ENCODE measurements around the gene UBL3.

UBL3 gene, protein sequence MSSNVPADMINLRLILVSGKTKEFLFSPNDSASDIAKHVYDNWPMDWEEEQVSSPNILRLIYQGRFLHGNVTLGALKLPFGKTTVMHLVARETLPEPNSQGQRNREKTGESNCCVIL

DNA sequence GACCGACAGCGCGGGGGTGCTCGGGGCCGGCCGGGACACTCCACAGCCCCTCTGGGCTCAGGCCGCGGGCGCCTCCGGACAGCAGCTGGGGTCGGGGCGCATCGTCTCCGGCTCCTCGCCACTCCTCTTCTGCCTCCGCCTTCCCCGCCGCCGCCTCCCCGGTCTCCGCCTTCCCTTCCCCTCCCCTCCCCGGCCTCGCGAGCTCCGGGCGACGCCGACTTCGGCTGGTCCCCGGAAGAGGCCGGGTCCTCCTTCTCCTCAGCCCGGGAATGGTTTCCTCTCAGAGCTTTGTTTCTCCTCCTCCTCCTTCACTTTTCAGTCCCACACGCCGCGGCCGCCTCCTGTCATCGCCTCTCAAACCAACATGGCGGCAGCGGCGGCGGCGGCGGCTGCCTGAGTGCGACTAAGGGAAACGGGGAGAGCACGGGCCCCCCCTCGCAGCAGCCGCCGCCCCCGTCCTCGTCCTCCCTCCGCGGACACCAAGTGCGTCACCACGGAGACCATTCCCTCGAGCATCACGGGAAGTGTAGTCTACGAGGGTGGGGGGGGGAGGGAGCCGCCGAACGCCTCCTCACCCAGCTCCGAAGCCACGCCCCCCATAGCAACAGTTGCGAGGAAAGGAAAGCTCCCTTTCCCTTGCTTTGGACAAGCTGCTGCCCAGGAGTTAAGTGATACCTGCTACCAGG lies at the start of gene UBL3:
UBL3 (minus strand) TSS at position 405 of the 686 bp plus-strand sequence. CDS start 1,079 bp downstream, outside the sequence.
- DNase-seq (ENCODE audit: low spot score), result peak; percentile 93

DNA sequence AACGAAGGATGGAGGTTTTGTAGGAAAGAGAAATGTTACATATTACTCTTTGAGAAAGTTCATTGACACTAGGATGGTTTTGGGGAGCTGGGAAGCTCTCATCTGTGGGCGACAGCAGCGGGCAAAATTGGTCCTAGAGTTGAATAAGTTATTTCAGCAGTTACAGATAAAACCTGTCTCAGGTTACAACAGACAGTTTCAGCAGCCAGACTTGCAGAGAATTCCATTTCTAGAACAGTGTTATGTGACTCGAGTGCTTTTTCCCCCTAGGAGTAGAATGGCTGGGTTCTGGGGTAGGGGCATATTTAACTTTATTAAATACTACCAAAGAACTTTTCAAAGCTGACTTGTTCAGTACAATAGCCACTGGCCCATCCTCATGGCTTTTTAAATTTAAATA lies 46.7 kb upstream of the UBL3 start:
- DNase-seq (ENCODE audit: low spot score), result no peak

DNA sequence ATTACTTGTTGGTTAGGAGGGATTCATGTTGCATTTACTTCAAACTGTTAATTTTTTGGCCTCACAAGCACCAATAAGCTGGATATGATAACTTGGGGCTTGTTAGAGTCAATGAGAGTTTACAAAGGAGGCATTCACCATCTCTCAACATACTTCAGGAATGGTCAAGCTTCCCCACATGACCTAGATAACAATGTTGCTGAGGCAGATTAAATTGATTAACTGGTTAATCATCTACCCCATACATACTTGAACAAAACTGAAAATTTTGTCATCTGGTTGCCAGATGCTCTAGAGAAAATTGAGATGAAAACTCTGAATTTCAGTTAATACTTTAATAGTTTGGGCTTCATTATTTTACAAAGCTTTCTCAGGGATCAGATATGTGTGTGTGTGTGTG lies 43.0 kb upstream of the UBL3 start:
- no peak for DNase-seq (ENCODE audit: low spot score)

DNA sequence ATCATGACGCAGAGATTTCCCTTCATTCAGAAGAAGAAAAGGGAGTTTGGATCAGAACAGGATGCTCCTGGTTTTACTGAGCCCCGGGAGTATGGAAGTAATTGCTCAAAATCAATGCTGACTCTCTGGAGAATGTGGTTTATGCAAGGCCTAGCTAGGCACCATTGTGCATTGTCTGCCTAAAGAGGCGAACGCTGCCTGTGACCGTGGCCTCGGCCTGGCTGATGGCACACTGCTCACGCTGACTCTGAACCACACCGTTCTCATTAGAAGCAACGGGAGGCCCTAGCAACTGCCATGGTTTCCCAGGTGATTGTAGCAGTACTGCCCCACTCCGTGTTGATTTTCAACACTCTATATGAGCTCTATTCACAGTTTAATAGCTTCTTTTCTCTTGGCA lies 41.7 kb upstream of the UBL3 start:
- no peak for DNase-seq (ENCODE audit: low spot score)

DNA sequence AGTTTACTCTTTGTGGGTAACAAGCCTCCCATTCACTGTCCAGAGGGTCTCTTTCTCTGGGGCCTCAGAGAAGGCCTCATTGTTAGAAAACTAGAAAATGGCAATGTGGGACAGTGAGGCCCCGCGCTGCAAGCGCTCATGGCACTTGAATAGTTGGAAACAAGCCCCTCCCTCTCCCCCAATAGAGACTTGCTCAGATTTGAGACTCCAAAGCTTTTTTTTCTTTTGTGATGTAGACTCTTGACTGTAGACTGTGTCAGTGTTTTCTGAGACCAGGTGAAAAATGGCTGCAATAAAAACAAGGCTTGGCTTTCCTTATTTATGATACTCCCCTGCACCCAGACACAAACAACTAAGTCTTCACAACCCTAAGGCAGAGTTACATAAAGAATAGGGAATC lies 38.7 kb upstream of the UBL3 start:
- DNase-seq (ENCODE audit: low spot score), result no peak

DNA sequence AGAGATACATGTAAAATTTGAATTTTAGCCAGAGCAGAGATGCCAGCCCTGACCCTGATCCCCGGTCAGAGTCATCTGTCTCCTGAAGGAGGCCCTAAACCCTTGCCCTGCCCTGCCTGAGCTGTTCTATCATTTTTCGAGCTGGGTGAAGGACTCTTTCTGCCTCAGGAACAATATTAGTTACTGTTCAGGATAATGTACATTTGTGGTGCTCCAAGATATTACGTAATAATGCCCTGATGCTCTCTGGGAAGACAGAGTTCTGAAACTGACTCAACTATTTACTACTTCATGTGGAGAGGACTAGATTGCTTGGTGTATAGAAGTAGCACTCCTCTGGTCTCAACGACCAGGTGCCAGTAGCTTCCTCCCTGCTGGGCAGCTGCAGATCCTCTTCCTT lies 37.9 kb upstream of the UBL3 start:
- no peak for DNase-seq (ENCODE audit: low spot score)

DNA sequence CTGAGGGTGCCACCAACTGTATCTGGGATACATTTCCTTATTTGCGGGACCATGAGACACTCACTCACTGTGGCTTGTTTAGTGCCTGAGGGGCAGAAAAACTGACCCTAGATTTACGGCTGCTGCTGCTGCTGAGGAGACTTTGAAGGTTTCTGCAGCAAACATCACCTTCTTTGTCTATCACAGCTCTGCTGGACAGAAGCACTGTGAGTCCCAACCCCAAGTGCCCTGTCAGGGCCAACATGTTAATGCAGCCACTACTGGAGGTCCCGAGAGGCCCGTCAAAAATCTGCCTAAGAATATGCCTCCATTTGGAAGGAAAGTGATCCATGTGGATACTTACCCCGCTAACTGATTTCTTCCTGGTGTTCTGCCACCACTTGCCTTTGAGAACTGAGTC lies 37.3 kb upstream of the UBL3 start:
- no peak for DNase-seq (ENCODE audit: low spot score)

DNA sequence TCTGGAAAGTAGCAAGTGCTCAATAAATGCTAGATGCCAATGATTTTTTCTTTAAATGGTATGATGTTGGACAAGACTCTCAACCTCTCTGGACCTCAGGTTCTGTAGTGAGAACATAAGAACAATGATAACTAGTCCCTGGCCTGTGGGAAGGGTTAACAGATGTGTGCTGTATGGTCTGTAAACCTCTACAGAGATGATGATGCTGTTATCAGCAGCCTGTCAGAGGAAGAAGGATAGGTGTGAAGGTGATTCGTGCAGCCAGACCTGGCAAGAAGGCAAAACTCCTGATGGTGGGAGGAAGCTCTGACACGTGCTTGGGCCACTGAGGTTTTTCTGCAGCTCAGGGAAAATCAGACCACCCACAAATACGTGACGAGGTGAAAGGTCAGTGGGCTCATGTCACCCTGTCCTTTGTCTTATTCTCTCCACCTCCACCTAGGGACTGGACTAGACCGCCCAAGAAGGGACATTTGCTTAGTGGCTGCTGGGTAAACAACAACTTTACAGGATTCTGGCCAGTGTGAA lies 36.7 kb upstream of the UBL3 start:
- no peak for DNase-seq (ENCODE audit: low spot score)

DNA sequence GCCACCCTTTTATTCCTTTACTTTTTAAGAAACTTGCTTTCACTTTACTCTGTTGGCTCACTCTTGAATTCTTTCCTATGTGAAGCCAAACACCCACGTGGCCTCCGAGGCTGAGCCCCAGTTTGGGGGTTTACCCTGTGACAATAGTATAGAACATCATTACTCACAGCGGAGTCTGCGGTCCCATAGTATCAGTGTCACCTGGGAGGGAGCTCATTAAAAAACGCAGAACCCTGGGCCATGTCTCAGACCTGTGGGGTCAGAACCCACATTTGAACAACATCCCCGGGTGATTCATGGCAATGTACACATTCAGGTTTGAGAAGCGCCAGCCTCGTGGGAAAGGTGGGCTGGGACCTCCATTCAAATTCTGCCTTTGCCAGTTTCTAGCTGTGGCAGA lies 36.0 kb upstream of the UBL3 start:
- DNase-seq (ENCODE audit: low spot score), result peak; percentile 4

DNA sequence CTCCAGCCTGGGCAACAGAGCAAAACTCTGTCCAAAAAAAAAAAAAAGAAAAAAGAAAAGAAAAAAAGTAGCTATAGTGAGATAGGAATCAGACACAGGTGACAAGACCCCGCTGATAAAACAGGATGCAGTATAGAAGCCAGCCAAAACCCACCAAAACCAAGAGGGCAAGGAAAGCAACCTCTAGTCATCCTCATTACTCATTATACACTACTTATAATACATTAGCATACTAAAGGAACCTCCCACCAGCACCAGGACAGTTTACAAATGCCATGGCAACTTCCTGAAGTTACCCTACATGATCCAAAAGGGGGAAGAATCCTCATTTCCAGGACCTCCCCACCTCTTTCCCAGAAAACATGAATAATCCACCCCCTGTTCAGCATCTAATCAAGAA lies 35.6 kb upstream of the UBL3 start:
- DNase-seq (ENCODE audit: low spot score), result no peak

DNA sequence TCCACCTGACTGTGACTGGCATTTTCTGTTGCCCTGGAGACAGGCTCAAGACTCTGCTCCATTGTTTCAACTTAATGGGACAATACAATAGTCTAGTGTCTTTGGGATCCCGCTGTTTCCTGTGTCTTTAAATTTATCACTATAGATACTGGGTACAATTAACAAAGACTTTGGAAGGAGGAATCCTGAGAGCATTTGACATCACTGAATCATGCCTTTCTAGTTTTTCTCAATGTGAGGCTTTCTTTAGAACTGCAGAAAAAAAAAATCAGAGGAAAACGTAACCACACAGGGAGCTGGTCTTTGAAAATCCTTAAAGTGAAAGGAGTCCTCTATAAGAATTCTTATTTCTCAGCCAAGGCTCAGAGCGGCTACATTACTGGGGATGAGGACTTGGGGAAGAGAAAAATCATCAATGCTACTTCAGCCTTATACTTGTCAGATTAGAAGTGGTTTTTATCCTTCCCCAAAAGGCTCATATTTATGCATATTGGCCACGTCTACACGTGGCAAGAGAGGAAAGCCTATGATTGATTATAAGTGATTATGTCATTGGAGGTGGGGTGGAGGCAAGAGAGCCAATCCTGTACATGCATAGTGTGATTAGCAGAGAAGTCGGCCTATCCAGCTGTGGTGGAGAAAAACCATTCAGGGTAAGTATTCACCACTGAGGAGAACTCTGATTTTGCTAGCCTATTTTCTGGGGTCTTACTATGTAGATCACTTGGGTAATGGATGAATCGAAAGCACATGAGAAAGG lies 34.4 kb upstream of the UBL3 start:
- DNase-seq (ENCODE audit: low spot score), result no peak

DNA sequence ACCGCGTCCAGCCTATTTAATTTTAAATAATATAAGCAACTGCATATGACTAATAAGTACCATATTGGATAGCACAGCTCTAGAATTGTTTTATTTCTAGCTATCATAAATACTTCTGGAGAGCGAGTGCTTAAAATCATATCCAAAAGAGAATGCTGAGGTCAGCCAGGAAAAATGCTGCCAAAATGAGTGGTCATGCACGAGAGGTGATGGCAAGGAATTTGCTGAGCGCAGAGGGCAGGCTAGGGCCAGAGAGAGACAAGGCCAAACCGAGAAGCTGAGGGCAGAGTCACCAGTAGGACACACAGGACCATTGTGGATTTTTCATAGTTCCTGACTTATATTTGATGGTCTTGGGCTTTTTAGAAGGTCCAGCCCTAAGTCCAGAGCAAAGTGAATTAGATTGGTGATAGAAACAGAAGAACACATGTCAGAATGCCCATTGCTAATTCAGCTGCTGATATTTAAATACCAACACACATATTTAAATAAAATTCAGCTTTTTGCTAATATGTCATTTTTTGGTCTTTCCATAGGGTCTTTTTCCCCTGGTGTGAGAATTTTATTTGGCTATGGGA lies 33.6 kb upstream of the UBL3 start:
- DNase-seq (ENCODE audit: low spot score), result no peak

DNA sequence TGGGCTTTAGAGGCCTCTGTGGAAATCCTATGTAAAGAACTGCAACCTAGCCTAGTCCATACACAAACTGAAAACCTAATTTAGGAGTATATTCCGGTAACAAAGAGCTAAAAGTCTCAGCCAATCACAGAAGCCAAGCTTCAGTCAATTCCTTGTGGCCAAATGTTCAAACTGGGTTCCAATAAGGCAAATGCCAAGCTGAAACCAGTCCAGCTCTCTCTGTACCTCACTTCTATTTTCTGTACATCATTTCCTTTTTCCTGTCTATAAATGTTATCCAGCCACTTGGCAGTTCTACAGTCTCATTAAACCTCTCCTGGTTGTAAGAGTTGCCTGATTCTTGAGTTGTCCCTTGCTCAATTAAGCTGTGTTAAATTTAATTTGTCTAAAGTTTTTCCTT lies 31.7 kb upstream of the UBL3 start:
- no peak for DNase-seq (ENCODE audit: low spot score)

DNA sequence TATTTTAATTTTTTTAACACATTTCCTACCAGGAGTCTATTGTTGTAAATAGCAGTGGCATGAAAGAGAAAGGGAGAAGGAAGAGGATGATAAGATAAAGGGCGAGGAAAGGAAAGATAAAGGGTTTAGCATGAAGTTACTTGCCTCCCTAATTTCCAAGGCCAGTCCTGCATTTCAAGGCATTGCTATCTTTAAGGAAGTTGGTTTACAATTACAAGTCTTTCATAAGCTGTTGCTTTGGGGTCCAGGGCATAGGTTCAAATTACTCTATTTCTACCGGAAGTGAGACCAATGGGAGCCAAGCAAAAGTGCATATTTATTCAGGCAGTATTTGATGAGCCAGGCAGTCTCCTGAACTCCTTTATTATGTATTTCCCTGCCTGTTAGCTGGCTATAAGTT lies 27.7 kb upstream of the UBL3 start:
- DNase-seq (ENCODE audit: low spot score), result no peak

DNA sequence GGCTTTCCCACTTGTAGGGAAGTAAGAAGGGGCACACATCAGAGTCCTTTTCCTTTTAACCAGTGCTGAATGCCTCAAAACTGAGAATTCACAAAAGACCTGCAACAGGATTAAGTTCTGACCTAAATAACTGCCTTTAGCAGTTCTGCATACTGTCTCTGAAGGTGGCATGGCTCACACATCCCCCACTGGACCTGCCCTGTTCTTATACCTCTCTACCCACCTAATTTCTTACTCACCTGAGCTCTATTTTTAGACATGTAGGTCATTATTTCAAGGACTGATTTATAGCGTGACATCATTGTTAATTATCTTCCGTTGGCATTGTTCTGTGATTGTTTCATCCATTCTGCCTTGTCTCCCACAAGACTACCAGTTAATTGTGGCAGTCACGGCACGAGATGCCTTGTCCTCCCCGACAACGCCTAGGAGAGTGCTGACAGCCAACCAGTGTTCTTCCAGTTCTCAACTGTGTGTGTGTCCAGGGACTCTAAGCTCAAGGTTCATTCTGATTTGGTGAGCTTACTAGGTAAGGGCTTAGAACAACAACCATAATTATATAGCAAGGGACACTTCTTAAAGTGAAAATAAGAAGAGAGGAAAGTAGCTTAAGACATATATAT lies 27.1 kb upstream of the UBL3 start:
- DNase-seq (ENCODE audit: low spot score), result no peak

DNA sequence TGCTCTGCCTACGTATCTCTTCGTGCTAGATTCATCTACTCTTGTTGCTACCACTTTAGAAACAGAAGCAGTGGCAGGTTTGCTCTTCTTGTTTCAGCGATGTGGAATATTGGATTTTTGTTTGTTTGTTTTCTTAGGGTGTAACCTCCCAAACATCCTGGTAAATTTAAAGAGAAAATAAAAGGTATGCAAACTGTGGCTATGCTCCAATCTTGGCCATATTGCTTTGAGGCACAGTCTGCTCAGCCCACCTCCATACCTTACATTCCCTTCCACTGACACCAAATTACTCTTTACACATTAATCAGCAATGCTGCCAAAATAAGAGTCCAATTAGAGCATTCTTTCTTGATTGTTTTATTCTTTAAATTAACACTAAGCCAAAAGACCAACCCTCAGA lies 25.2 kb upstream of the UBL3 start:
- DNase-seq (ENCODE audit: low spot score), result no peak

DNA sequence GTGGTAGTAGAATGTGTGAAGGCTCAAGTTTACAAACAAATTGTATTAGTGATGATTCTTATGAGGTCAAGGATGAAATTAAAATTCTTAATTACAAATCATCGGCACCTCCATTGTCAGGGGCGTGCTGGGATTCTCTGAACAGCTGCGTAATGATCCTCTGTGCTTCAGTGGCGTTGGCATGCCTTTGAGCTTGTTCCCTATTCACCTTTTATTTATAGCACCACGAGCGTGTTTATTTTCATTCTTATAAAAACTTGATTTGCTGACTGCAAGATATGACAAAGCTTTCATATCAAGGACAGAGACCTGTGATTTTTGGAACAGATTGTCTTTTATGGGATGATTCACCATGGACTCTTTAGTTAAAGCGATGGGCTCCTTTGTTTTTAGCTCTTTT lies 18.2 kb upstream of the UBL3 start:
- DNase-seq (ENCODE audit: low spot score), result no peak

DNA sequence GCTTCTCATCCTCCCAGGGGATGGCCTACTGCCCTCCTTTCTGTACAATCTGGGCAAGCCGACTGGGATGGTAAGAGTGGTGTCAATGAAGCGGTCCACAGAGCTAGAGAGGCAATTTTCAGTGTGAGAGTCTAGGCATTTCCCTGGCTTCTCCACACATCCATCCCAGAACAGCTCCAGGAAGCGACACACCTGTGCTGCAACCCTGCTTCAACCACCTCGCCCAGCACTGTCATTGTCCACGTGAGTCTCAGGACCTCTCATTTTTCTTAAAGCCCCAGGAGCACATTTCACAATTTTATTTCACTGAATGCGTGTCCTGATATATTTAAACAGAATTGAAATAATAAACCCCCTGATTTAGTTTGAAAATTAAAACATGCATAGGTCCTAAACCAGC lies 15.5 kb upstream of the UBL3 start:
- no peak for DNase-seq (ENCODE audit: low spot score)

DNA sequence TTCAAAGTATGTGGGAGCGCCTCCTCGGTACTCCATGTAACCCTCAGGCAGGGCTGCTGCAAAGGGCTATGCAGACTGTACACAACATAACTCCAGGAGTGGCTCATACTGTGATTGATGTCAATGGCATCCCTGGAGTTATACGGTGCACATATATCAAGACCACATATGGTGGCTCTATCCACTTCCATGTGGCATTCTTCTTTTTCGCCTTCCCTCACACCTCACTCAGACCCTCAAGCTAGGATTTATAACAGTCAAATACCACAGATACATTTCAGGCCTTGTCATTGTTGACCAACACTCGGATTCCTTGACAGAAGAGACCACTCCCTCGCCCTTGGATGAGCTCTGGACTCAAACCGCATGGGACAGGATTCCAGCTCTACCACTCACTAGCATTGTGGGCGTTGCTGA lies 11.3 kb upstream of the UBL3 start:
- no peak for DNase-seq (ENCODE audit: low spot score)

DNA sequence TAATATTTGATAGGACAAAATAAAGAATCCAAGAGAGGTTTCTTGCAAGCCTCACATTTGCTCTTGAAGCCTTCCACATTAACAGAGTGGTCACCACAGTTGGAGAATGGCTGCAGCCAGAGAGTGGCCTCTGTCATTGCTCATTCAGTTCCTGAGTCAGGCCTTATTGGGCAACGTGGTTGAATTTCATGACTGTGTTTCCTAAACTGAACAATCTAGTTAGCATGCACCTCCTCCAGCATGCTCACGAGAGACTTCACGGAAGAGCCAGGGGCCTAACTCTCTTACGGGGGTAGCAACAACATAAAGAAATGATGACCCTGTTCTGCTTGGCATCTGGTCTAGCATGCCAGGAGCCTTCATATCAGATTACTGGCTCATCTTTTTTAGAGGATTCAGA lies 9.6 kb upstream of the UBL3 start:
- DNase-seq (ENCODE audit: low spot score), result no peak

DNA sequence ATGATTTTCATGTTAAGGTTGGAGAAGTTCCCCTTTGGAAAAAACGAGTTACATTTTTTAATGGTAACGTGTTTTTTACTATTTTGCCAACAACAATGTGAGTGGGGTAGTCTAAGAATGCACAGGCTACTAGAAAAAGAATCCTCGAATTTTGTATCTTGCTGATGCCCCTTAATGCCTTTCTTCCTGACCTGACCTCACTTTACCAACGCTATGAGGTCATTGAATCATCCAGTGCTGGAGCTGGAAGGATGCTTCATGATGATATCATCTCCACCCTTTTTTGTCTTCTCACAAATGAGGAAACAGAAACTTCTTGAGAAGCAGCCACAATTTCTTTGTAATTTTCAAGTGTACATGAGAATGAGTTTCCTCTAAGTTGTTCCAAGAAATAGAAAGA lies 8.2 kb upstream of the UBL3 start:
- DNase-seq (ENCODE audit: low spot score), result no peak

DNA sequence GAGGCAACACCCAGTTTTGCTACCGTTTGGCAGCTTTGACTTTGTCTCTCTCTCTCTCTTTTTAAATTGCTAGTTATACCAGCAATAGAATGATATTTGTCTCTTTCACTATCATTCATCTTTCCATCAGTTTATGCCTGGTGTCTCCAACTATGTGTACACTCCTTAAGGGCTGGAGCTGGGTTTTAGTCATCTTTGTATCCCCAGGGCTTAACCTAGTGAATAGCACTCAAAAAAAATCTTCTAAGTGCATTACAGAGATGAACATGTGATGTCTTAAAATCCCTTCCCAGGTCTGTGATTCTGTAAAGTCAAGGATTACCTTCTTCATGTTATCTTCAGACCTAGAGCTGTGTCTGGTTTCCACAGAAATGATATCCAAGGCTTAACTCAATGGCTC lies 7.8 kb upstream of the UBL3 start:
- DNase-seq (ENCODE audit: low spot score), result no peak

DNA sequence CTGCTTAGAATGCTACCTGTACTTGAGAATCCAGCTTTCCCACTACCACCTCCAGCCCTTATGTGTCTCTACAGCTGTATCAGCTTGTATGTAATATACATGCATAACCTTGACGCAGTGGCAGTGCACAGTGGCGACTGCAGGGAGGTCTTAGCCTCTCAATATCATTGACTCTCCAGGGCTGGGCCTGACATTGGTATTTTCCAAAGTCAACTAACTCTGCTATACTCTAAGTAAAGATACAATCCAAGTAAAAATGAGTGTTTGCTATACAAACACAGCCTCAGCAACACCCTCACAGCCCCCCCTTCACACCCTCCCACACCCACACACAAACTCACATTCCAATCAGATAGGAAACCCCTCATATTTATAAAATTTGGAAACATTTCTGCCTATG lies 6.7 kb upstream of the UBL3 start:
- no peak for DNase-seq (ENCODE audit: low spot score)

All from activated CD4-positive, alpha-beta T cell treated with anti-CD3 and anti-CD28 coated beads, Interleukin-2, Interleukin-4, amounts not matched to agents 100 ng/mL and 50 ng/mL, durations not matched to agents 16 hours and 8 hours (primary cell).